Fibroblast of skin of scalp (primary cell): ENCODE results near the gene IQGAP3.
A peak's percentile ranks its signal among the peaks of the same experiment; 100 is the strongest.

Experiments
- DNase-seq: peaks from one replicate; pipeline ENCODE4 v3.0.0-alpha.2; 2013

The IQGAP3 gene

GRCh38 chr1:156479093-156480015 is 93.0 kb downstream of the IQGAP3 start:
- no peak for DNase-seq

- DNase-seq = no peak
Measured at GRCh38 chr1:156478250-156478627, 94.1 kb downstream of the IQGAP3 start.

- DNase-seq = no peak
Measured at GRCh38 chr1:156477526-156478249, 94.7 kb downstream of the IQGAP3 start.

- peak; percentile 86 for DNase-seq
Measured at GRCh38 chr1:156476501-156477298, 95.7 kb downstream of the IQGAP3 start.

GRCh38 chr1:156475568-156476500 is 96.5 kb downstream of the IQGAP3 start:
- no peak for DNase-seq
